ENCODE results near the gene HES7.

HES7 gene

DNA sequence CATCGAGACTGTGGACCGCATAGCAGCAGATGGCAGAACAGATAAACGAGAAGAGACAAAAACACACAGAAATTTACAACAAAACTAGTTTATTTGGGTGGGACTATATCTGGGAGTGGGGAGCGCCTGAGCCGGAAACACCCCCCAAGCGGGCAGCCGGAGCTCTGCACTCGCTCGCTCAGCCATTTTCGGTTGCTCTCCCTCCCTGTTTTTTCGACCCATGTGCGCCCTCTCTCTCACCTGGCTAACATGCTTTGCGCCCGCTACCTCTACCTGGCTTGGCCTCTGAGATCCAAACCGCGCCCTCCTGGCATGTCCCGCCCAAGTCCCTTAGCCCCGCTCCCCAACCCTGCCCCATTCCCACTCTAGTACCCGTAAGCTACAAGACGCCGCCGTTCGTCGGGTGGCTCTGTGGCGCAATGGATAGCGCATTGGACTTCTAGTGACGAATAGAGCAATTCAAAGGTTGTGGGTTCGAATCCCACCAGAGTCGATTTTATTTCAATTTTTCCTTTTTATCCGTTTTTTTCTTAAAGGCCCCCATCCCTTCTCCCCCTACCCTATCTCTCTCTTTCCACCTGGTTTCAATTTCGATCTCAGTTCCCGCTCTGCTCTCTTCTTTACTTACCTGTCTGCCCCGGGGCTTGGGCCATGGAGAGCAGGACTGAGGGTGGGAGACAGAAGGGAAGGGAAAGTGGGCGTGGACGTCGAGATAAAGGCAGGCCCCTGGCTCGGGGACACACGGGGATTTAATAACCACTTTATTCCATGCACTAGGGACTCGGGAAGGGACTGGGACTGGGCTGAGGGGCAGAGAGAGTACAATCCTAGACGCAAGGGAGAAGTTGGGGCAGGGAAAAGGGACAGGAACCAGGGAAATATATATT is 3.1 kb downstream of the HES7 start:
- peaks cover 46% of the 10 kb centered on the region for H3K27me3 ChIP-seq (replicated peaks; ENCODE audit: insufficient read depth, low read length)

DNA sequence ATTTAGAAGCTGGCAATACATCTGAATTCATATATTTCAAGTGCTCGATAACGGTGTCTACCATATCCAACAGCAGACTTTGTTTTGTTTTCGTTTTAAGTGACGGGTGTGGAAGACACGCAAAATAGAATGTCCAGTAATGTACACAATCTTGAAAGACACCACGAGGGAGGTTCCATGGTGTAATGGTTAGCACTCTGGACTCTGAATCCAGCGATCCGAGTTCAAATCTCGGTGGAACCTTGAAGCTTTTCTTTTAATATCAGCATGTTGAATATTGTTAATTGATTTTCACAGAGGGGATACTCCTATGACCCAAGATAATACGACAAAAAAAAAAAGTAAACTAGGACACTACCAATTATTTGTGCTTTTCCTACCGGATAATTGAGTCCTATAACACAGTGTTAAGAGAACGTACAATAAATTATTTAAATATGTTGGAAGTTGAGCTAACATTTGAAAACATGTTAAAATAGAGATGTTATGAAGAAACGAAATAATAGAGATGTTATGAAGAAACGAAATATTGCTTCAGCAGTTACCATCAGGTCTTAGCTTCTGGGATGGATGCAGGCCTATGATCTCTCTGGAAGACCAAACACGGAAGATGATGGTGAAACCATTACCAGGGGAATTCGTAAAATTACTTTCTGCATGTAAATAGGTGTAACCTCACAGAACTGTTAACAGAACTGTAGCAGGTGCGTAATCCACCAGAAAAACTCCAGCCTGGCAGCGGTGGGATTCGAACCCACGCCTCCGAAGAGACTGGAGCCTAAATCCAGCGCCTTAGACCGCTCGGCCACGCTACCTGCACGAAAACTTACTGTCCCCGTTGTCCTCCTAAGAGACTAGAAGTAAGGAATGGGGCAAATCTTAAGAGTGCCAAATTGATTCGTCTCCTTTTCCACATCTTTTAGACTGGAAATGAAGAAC is 4.1 kb downstream of the HES7 start:
- peak overlapping the region; percentile 43; the same call in 1 of the 2 replicates for H3K9ac ChIP-seq (ENCODE audit: low read length)
- no peaks in the 10 kb centered on the region for H3K9me3 ChIP-seq (replicated peaks; ENCODE audit: insufficient read depth, low read length)
- peak overlapping the region; percentile 63; the same call in 1 of the 2 replicates for H3K27ac ChIP-seq (ENCODE audit: low read length)
- peaks cover 43% of the 10 kb centered on the region for H3F3A ChIP-seq (ENCODE audit: insufficient read depth, low read length)
- no peaks in the 10 kb centered on the region for H3K36me3 ChIP-seq (replicated peaks; ENCODE audit: insufficient read depth, low read length)
- H3K4me2 ChIP-seq (ENCODE audit: low read depth, low read length) = peak overlapping the region; percentile 100
- no peaks in the 10 kb centered on the region; the same call in 1 of the 2 replicates for H4K20me1 ChIP-seq (ENCODE audit: insufficient read depth, low read length)
- H3K79me2 ChIP-seq (ENCODE audit: low read length) = no peaks in the 10 kb centered on the region
- H3K4me3 ChIP-seq (ENCODE audit: low read length) = peak overlapping the region; percentile 85
- TF ChIP-seq EZH2 (optimal IDR thresholded peaks at IDR 0.05; ENCODE audit: low read depth, low read length) (no peak), EZH2phosphoT487 (IDR thresholded peaks at IDR 0.05; ENCODE audit: low read length) (no peak)
- TF ChIP-seq, protein P1, sequence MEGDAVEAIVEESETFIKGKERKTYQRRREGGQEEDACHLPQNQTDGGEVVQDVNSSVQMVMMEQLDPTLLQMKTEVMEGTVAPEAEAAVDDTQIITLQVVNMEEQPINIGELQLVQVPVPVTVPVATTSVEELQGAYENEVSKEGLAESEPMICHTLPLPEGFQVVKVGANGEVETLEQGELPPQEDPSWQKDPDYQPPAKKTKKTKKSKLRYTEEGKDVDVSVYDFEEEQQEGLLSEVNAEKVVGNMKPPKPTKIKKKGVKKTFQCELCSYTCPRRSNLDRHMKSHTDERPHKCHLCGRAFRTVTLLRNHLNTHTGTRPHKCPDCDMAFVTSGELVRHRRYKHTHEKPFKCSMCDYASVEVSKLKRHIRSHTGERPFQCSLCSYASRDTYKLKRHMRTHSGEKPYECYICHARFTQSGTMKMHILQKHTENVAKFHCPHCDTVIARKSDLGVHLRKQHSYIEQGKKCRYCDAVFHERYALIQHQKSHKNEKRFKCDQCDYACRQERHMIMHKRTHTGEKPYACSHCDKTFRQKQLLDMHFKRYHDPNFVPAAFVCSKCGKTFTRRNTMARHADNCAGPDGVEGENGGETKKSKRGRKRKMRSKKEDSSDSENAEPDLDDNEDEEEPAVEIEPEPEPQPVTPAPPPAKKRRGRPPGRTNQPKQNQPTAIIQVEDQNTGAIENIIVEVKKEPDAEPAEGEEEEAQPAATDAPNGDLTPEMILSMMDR (IDR thresholded peaks at IDR 0.05; ENCODE audit: low read length) = no peak
- peaks cover 14% of the 10 kb centered on the region for H3K4me1 ChIP-seq (ENCODE audit: low read length)
- peak; percentile 94 for DNase-seq
- H3K27me3 ChIP-seq (replicated peaks; ENCODE audit: insufficient read depth, low read length) = peaks cover 50% of the 10 kb centered on the region
- no peaks in the 10 kb centered on the region for H3K9me2 ChIP-seq (replicated peaks; ENCODE audit: insufficient read depth, low read length)
- H2AFZ ChIP-seq (ENCODE audit: low read length) = no peak overlapping the region

More for the DNA sequence above, 3.1 kb downstream of the HES7 start:
- peak overlapping the region; percentile 43; the same call in 1 of the 2 replicates for H3K9ac ChIP-seq (ENCODE audit: low read length)
- H3K79me2 ChIP-seq (ENCODE audit: low read length) = no peaks in the 10 kb centered on the region
- peak overlapping the region; percentile 63; the same call in 1 of the 2 replicates for H3K27ac ChIP-seq (ENCODE audit: low read length)
- peak; percentile 89 for DNase-seq
- H2AFZ ChIP-seq (ENCODE audit: low read length) = peak overlapping the region; percentile 9; the same call in 1 of the 2 replicates
- TF ChIP-seq, protein P1 (IDR thresholded peaks at IDR 0.05; ENCODE audit: low read length) = peak; percentile 44
- no peak for TF ChIP-seq EZH2 (optimal IDR thresholded peaks at IDR 0.05; ENCODE audit: low read depth, low read length)
- TF ChIP-seq EZH2phosphoT487 (IDR thresholded peaks at IDR 0.05; ENCODE audit: low read length) = no peak
- no peaks in the 10 kb centered on the region for H3K9me2 ChIP-seq (replicated peaks; ENCODE audit: insufficient read depth, low read length)
- peak overlapping the region; percentile 100 for H3K4me2 ChIP-seq (ENCODE audit: low read depth, low read length)
- H3K4me3 ChIP-seq (ENCODE audit: low read length) = peak overlapping the region; percentile 84
- H3F3A ChIP-seq (ENCODE audit: insufficient read depth, low read length) = peaks cover 44% of the 10 kb centered on the region
- no peaks in the 10 kb centered on the region for H3K36me3 ChIP-seq (replicated peaks; ENCODE audit: insufficient read depth, low read length)
- no peaks in the 10 kb centered on the region; the same call in 1 of the 2 replicates for H4K20me1 ChIP-seq (ENCODE audit: insufficient read depth, low read length)
- H3K4me1 ChIP-seq (ENCODE audit: low read length) = peaks cover 19% of the 10 kb centered on the region
- H3K9me3 ChIP-seq (replicated peaks; ENCODE audit: insufficient read depth, low read length) = no peaks in the 10 kb centered on the region

DNA sequence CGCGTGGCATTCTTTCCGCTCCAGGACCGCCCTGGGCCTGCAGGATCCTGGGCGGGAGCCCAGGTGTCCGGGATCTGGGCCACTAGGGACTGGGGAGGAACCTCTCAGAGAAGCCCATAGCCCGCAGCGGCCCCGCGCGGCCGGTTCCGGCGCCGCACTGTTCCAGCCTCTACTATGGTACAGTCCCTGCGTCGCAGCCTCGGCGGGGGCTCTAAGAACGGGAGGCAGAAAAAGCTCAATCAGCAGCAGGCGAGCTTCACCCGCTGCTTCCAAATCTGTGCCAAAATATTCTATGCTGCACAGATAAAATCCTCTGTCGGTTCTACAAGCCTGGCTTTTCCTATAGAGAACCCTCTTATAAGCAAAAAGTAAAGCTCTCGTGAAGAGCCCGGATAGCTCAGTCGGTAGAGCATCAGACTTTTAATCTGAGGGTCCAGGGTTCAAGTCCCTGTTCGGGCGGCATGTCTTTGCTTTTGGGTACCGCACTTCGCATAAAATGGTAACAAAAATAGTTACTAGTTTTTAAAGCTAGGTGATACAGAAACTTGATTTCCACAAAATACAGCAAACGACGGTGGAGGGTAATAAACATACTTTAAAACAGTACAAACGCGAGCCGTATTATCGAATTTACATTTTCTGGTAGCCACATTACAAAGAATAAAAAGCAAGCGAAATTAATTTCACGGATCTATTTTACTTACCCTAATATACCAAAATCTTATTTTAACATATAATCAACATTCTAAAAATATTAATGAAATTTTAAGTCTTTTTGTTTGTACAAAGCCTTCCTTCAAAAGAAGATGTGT is 4.9 kb downstream of the HES7 start:
- no peaks in the 10 kb centered on the region for H3K9me2 ChIP-seq (replicated peaks; ENCODE audit: insufficient read depth, low read length)
- peak; percentile 85 for DNase-seq
- H3K9ac ChIP-seq (ENCODE audit: low read length) = peak overlapping the region; percentile 51; the same call in 1 of the 2 replicates
- H3K9me3 ChIP-seq (replicated peaks; ENCODE audit: insufficient read depth, low read length) = no peaks in the 10 kb centered on the region
- peak overlapping the region; percentile 85 for H3K4me3 ChIP-seq (ENCODE audit: low read length)
- H3K4me2 ChIP-seq (ENCODE audit: low read depth, low read length) = peak overlapping the region; percentile 99
- peaks cover 50% of the 10 kb centered on the region for H3K27me3 ChIP-seq (replicated peaks; ENCODE audit: insufficient read depth, low read length)
- H3K36me3 ChIP-seq (replicated peaks; ENCODE audit: insufficient read depth, low read length) = no peaks in the 10 kb centered on the region
- H3F3A ChIP-seq (ENCODE audit: insufficient read depth, low read length) = peaks cover 37% of the 10 kb centered on the region
- H3K79me2 ChIP-seq (ENCODE audit: low read length) = no peaks in the 10 kb centered on the region
- no peak for TF ChIP-seq EZH2 (optimal IDR thresholded peaks at IDR 0.05; ENCODE audit: low read depth, low read length)
- TF ChIP-seq, protein P1 (IDR thresholded peaks at IDR 0.05; ENCODE audit: low read length) = peak; percentile 88
- TF ChIP-seq EZH2phosphoT487 (IDR thresholded peaks at IDR 0.05; ENCODE audit: low read length) = no peak
- H3K4me1 ChIP-seq (ENCODE audit: low read length) = 0 out of 2 replicates have a peak, but pooled peaks cover 5% of the 10 kb centered on the region
- H4K20me1 ChIP-seq (ENCODE audit: insufficient read depth, low read length) = no peaks in the 10 kb centered on the region; the same call in 1 of the 2 replicates
- H2AFZ ChIP-seq (ENCODE audit: low read length) = peak overlapping the region; percentile 85
- peak overlapping the region; percentile 63; the same call in 1 of the 2 replicates for H3K27ac ChIP-seq (ENCODE audit: low read length)

Measured in MM.1S (cell line).